Right kidney (tissue), 9 donors: ENCODE data around the gene RPGR.

ENCODE experiments used
- DNase-seq: peaks from one replicate; pipeline ENCODE4 v3.0.0-alpha.2; 2016
- long read RNA-seq, 8 donors: transcript quantifications; one replicate each; lab custom pipeline, GENCODE V29; 2026

Gene RPGR
- long read RNA-seq, donor 1, partial matches to known transcripts, result 0 of 3 reads
- long read RNA-seq, donor 1, other reads (novel, unspliced or antisense), result 0 of 3 reads
- long read RNA-seq, donor 2, partial matches to known transcripts, result 0 of 1 reads
- long read RNA-seq, donor 2, other reads (novel, unspliced or antisense), result 0 of 1 reads
- long read RNA-seq, donor 3, partial matches to known transcripts, result 0 of 2 reads
- long read RNA-seq, donor 3, other reads (novel, unspliced or antisense), result 0 of 2 reads
- long read RNA-seq, donor 4, partial matches to known transcripts, result 0 of 3 reads
- long read RNA-seq, donor 4, other reads (novel, unspliced or antisense), result 0 of 3 reads
- long read RNA-seq, donor 5, partial matches to known transcripts, result 0 of 3 reads
- long read RNA-seq, donor 5, other reads (novel, unspliced or antisense), result 0 of 3 reads
- long read RNA-seq, donor 6, partial matches to known transcripts, result 0 of 1 reads
- long read RNA-seq, donor 6, other reads (novel, unspliced or antisense), result 0 of 1 reads
- long read RNA-seq, donor 7, result 0 reads
- long read RNA-seq, donor 8, partial matches to known transcripts, result 0 of 3 reads
- long read RNA-seq, donor 8, other reads (novel, unspliced or antisense), result 0 of 3 reads

- peak; percentile 93 for DNase-seq
Observed at GRCh38 chrX:38327007-38327774, at the start of gene RPGR. RPGR (minus strand) TSS chrX:38327509; CDS start chrX:38327367, 142 bp downstream.

DNA sequence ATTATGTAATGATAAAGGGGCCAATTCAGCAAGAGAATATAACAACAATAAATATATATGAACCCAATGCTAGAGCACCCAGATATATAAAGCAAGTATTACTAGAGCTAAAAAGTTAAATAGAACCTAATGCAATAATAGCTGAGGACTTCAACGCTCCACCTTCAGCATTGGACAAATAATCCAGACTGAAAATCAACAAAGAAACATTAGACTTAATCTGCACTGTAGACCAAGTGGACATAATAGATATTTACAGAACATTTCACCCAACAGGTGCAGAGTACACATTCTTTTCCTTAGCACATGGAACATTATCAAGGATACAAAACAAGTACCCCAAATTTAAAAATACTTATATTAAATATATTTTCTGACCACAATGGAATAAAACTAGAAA lies 49.4 kb upstream of the RPGR start:
- no peak for DNase-seq

DNA sequence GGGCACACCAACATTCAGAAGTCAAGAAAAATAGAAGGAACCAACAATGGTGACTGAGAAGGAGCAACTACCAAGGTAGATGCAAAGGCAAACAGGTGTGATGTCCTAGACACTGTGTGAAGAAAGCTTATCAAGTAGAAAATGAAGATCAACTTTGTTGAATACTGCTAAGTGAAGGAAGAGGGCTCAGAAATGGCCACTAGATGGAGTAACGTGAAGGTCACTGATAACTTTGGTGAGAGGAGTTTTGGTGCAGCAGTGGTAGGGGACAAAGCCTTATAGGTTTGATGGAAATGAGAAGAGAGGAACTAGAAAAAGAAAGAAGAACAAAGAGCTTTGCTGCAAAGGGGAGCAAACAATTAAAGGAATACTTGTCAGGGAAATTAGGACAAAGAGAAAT lies 48.6 kb upstream of the RPGR start:
- DNase-seq, result no peak

DNA sequence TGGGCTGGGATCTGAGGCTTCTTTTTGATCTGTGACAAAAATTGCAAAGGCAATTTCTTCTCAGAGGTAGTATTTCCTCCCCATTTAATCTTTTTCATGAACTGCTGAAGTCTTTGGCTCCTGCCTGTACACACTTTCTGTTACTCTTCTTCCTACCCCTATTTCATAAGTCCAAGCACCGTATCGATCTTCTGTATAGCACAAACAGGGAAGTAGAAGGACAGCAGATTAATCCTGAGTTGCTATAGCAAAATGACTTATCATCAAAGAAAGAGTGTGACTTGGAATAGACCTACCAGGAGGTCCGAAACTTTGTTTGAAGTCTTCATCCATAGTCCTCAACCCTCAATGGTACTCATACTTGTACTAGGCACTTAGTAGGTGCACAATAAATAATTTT lies 47.1 kb upstream of the RPGR start:
- no peak for DNase-seq

DNA sequence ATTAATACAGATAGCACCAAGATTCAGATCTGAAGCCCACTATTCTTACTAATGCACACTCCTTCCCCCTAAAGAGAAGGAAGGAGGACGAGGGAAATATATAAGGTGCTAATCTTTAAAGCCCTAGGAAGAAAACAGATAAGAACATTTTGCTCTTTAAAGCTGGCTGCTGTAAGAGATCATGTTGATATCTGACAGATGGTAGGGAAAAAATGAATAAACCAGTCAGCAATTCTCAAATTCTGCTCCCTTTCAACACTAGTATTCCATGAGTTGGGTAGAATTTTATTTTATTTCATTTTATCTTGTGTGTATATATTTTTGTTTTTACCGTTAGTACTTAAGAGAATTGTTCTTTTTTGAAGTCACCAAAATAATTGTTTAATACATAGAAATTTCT lies 44.3 kb upstream of the RPGR start:
- no peak for DNase-seq

DNA sequence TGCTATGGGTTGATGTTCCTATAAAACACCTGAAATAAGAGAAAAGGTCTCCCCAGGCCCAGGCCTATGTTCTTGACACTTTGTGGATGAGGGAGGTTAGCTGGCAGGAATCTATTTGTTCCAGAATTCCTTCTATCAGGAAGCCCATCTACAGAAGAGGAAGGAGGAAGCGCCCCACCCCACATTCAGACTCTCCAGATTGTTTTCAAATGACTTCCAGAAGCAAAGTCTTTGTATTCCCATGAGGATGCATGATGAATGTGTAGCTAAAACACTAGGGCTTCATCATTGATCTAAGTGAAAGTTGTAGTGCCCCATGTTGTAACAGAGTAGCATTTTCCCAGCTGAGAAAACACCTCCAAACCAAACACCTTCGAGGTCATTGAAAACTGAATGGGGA lies 41.5 kb upstream of the RPGR start:
- no peak for DNase-seq

DNA sequence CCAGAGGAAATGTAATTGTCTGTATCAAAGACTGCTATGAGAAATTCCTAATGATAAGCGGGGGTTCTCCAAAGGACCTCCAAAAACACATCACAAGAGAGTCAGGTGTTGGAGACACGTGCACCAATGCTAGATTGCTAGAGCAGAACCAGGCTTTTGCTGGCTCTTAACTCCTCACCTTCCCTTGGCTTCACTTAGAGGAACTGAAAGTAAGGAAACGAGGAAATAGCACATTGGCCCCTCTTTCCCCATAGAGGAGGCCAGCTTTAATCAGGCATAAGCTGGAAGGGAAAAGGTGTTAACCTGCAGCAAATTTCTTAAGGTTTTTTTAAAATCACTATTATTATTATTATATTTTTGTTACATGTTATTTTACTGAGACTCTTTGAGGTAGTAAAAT lies 38.6 kb upstream of the RPGR start:
- DNase-seq, result no peak

GRCh38 chrX:38363046-38363445 lies 35.7 kb upstream of the RPGR start:
- no peak for DNase-seq

- no peak for DNase-seq
Observed at GRCh38 chrX:38357747-38358673, 30.7 kb upstream of the RPGR start.

GRCh38 chrX:38356401-38356800 lies 29.1 kb upstream of the RPGR start:
- DNase-seq, result no peak

DNA sequence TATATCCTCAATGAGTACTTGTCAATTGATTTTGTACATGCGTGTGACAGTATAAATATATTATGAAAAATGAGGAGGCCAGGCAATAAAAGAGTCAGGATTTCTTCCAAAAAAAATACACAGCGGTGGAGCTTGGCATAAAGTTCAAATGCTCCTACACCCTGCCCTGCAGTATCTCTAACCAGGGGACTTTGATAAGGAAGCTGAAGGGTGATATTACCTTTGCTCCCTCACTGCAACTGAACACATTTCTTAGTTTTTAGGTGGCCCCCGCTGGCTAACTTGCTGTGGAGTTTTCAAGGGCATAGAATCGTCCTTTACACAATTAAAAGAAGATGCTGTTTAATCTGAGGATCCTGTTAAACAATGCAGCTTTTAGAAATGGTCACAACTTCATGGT lies 25.1 kb upstream of the RPGR start, which contains the start of gene OTC:
OTC (plus strand) TSS at position 243 of the 400 bp plus-strand sequence; CDS start at position 336, 93 bp downstream.
- DNase-seq, result no peak

DNA sequence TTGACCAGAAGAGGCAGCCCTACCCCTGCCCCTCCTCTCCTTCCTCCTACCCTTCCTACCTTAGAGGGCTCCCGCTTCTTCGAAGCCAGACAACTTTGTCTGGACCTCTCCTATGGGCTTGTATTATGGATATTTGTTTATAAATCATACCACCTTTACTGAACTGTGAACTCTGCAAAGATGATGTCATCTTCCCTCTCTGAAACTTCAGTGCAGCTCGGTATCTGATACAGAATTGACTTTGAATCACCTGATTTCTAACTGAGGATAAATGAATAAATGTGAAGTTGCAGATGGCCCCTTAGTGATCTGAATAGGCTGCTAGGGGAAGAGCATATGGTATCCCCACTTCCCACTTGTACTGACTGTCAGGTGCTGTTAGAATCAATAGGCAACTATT lies 24.0 kb upstream of the RPGR start:
- DNase-seq, result no peak

GRCh38 chrX:38347136-38347535 lies 19.8 kb upstream of the RPGR start:
- DNase-seq, result no peak

DNA sequence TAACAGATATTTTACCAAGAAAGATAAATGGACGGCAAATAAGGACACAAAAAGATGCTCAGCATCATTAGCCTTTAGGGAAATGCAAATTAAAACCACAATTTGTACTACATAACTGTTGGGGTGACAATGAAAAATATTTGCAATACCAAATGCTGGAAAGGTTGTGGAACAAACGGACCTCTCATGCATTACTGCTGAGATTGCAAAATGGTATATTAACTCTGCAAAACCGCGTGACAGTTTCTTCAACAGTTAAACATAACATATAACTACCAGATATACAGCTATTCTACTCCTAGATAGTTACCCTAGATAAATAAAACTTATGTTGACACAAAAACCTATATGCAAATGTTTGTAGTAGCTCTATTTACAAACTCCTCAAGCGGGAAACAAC lies 18.8 kb upstream of the RPGR start:
- DNase-seq, result no peak

- DNase-seq, result no peak
Observed at GRCh38 chrX:38342853-38343778, 15.8 kb upstream of the RPGR start.

GRCh38 chrX:38341442-38341841 lies 14.1 kb upstream of the RPGR start:
- no peak for DNase-seq

DNA sequence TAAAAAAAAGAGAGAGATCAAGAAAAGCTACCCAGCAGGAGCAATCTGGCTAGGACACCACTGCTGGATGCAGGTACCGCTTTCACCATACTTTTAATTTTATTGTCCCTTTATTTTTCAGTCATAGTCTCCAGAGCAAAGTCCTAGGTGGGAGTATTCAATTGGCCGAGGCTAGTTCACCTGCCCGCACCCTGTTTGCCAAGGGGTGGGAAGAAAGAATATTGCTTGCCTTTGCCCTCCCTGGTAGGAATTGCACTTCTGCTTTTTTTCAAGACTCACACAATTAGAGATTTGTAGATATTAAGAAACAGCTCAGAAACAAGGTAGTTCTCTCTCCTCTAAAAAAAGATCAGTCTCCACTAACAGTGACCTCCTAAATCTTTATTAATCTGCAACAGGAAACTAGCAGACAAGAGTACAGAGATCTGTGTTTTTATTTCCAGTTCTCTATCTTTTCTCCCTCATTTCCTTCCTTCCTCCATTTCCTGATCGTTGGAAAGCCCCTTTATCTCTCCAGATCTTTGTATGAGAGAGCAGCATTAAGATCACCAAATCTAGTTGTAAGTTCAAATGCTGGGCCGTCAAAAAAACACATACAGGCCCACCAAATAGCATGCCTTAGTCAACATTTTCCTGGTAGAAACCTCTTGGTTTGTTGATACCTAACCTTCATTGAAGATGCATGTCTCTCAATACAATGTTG lies 9.4 kb upstream of the RPGR start:
- DNase-seq, result no peak

- DNase-seq, result no peak
Observed at GRCh38 chrX:38335382-38335781, 8.1 kb upstream of the RPGR start.

DNA sequence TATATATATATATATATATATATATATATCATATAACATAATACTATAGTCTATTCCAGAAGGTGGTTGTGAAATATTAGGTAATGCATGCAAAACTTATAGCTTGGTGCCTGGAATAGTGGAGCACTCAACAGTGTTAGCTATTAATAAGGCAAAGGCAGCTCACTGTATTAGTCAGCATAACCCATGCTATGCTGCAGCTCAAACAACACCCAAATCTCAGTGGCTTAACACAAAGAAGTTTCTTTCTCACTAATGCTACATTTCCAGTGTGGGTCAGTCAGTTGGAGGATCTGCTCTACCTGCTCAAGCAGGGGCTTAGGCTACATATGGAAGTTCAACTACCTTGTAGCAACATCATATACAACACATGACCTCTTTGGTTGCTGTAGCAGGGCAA lies 5.2 kb upstream of the RPGR start:
- no peak for DNase-seq

DNA sequence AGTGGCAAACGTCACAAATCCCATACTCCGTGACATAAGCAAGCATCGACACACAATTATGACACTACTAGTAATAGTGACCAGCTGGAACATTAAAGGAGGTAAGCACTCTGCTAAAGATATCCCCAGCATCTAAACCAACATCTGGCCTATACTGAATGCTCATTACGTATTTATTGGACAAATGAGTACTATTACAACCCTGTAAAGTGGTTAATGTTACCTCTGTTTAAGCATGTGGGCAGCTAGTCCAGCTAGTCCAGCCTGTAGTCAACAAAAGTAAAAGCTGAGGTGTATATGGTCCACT lies 419 bp upstream of the RPGR start:
- DNase-seq, result no peak

GRCh38 chrX:38326086-38326485 lies 1.2 kb downstream of the RPGR start:
- no peak for DNase-seq
